Progenitor cell of endocrine pancreas (in vitro differentiated cells): ENCODE measurements around the gene TMEM119. TPM values are rescaled to one million over a fixed set of nuclear protein-coding genes. Genes with fewer than 3 reads are reported as not detected.

Source experiments
- DNase-seq: peaks from one replicate; pipeline ENCODE4 v3.0.0; 2021; ENCODE audit warnings: low spot score; ENCODE audit not compliant: unreplicated experiment
- H3K27ac Mint-ChIP-seq: 2 replicates; pipeline ENCODE4 v1.8.0; 2021; ENCODE audit warnings: mild to moderate bottlenecking, moderate library complexity, mixed read lengths
- H3K27me3 Mint-ChIP-seq: 2 replicates; pipeline ENCODE4 v1.8.0; 2021; ENCODE audit warnings: mixed read lengths
- H3K36me3 Mint-ChIP-seq: 2 replicates; pipeline ENCODE4 v1.8.0; 2022; ENCODE audit warnings: mixed read lengths; ENCODE audit not compliant: insufficient read depth
- H3K4me1 Mint-ChIP-seq: 2 replicates; pipeline ENCODE4 v1.8.0; 2021; ENCODE audit warnings: low read depth, mixed read lengths
- H3K4me3 Mint-ChIP-seq: 2 replicates; pipeline ENCODE4 v1.8.0; 2021; ENCODE audit warnings: low read depth, mild to moderate bottlenecking, moderate library complexity, mixed read lengths
- H3K9me3 Mint-ChIP-seq: 2 replicates; pipeline ENCODE4 v1.8.0; 2021; ENCODE audit warnings: low read depth, mixed read lengths
- CTCF ChIP-seq: fragments of 200-600 bp; sonication (generic); IDR thresholded peaks from one replicate; pipeline ENCODE4 v1.5.0; 2021; ENCODE audit warnings: antibody characterized with exemption, mild to moderate bottlenecking; ENCODE audit not compliant: unreplicated experiment
- long read RNA-seq: library from polyadenylated mRNA; unstranded; transcript quantifications from one replicate; pipeline ENCODE4 v2.0.0, GENCODE V29; 2020
- total RNA-seq: library from RNA; stranded (reverse); gene quantifications from 2 replicates; pipeline ENCODE4 v1.2.1, GENCODE V29; 2021

The TMEM119 gene, protein sequence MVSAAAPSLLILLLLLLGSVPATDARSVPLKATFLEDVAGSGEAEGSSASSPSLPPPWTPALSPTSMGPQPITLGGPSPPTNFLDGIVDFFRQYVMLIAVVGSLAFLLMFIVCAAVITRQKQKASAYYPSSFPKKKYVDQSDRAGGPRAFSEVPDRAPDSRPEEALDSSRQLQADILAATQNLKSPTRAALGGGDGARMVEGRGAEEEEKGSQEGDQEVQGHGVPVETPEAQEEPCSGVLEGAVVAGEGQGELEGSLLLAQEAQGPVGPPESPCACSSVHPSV
- 0.24 TPM in 1 of 2 replicates, not detected in the other for total RNA-seq
- long read RNA-seq = 0 reads

DNA sequence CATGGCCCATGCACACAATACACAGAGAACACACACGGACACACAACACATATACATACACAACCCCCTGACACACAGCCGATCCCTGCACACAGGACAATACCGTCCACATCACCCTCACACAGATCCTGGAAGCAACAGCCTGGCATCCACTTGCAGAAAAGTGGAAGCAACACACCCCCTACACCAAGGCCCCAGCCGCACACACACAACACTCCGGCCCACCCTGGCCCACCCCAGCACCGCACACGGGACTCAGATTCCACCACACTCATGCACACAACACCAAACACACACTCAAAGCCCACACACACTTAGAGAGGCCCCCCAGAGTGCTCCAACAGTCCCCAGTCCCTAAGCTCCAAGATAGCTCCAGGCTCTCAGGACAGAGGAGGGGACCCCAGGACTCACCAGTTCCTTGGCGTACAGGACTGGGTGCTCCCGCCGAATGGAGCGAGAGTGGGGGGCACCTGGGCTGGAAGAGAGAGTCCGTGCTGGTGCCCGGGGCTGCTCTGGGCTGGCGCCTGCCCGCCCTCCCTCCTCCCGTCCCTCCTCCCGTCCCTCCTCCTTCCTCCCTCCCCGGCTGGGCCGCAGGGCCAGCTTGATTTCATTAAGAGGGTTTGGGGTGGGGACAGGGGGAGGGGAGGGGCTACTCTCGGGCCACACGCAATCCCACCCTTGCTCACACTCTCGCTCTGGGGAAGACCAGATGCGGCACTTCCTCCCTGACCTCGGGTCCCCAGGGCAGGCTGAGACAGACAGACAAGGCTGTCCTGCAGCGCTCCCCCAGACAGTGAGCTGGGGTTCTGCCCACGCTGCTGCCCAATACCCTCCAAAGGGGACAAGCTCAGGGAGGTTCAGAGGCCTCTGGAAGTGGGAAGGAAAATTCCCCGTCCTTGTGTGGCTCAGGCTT lies at the start of gene TMEM119:
Gene TMEM119 (minus strand): TSS at position 526 of the 913 bp plus-strand sequence. CDS start 5,701 bp downstream, outside the sequence.
- H3K27me3 Mint-ChIP-seq = peaks cover 10% of the 10 kb centered on the region
- no peaks in the 10 kb centered on the region for H3K4me1 Mint-ChIP-seq
- H3K27ac Mint-ChIP-seq = no peak within 1 kb of the TSS
- DNase-seq = no peak
- TF ChIP-seq CTCF = no peak
- H3K9me3 Mint-ChIP-seq = no peaks in the 10 kb centered on the region
- no peaks in the 10 kb centered on the region for H3K36me3 Mint-ChIP-seq
- no peak within 1 kb of the TSS for H3K4me3 Mint-ChIP-seq

DNA sequence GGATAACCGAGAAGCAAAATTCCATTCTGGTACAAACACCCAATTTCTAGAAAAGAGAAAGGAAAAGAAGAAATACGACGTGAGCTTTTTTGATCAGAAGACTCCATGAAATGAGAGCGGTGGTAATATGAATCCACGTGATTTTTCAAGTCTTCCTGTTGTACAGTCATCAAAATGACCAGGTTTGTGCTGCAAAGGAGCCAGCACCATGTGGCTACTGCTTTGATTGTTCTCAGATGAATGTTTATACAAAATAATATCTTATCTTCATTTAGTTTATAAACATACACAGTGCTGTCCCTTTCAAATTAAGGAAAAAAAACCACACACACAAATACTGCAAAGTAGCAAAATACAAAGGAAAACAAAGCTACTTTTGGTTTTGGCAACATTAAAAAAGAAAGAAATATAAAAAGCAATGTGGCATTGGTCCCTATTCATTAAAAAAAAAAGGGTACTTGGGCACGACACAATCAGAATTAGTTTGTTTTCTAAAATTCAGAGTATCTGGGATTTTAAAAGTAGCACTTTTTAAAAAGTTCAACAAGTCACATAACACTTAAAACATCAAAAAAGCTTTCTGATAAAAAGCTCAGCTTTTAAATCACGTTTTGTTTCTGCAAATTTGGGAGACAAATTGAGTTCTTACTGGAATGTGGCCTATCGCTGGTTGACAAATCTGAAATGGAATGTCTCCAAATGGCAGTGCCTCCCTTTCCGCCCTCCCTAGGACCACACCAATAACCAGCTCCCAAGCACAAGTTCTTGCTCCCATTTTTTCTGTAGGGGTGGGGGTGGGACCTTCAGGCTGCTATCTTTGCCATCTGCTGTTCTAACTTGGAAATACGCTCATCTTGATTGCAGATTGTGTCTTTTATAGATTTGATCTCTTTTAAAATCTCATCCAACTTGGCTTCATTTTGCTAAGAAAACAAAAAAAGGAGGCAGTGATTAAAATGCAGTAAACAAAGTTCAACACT lies 49.0 kb upstream of the TMEM119 start:
- Mint-ChIP-seq H3K9me3 (no peaks in the 10 kb centered on the region), H3K4me1 (no peaks in the 10 kb centered on the region), H3K27me3 (no peaks in the 10 kb centered on the region), H3K27ac (no peak overlapping the region), H3K36me3 (peaks cover 17% of the 10 kb centered on the region), H3K4me3 (no peak overlapping the region)
- no peak for DNase-seq
- no peak for TF ChIP-seq CTCF

GRCh38 chr12:108645686-108646599 lies 48.1 kb upstream of the TMEM119 start:
- no peaks in the 10 kb centered on the region for H3K4me1 Mint-ChIP-seq
- peak overlapping the region; percentile 29 for H3K27ac Mint-ChIP-seq
- H3K4me3 Mint-ChIP-seq = no peak overlapping the region
- no peaks in the 10 kb centered on the region for H3K9me3 Mint-ChIP-seq
- no peak for DNase-seq
- no peak for TF ChIP-seq CTCF
- H3K36me3 Mint-ChIP-seq = peaks cover 17% of the 10 kb centered on the region
- H3K27me3 Mint-ChIP-seq = no peaks in the 10 kb centered on the region

DNA sequence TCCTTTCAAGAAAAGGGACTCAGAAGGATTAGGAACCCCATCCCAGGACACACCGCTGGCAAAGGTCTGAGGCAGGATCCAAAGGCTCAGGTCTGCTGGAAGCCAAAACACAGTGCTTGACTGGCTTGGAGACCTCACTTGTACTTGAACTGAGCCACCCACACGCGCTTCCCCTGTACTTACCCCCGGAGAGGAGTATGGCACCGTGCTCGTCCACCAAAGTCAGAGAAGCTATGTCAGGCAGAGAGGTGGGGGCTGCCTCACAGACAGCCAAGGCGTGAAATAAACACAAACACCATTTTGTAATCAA lies 46.9 kb upstream of the TMEM119 start:
- Mint-ChIP-seq H3K27ac (no peak overlapping the region), H3K4me3 (no peak overlapping the region), H3K9me3 (no peaks in the 10 kb centered on the region), H3K4me1 (no peaks in the 10 kb centered on the region), H3K36me3 (peaks cover 17% of the 10 kb centered on the region), H3K27me3 (no peaks in the 10 kb centered on the region)
- TF ChIP-seq CTCF = no peak
- no peak for DNase-seq
